HT-29 (cell line): ENCODE measurements around the gene IVL. TPM values are rescaled to one million over a fixed set of nuclear protein-coding genes. Genes with fewer than 3 reads are reported as not detected.
A peak's percentile ranks its signal among the peaks of the same experiment; 100 is the strongest.

Source experiments
- DNase-seq: peaks from one replicate; pipeline ENCODE4 v3.0.0-alpha.2; 2015; ENCODE audit warnings: low spot score
- total RNA-seq: library from RNA; depleted of rRNA; stranded (reverse); fragments of >200 nt; shearing (Covaris generic); gene quantifications from 2 replicates; pipeline ENCODE4 v1.2.3, GENCODE V29; 2014

IVL gene
- total RNA-seq, 1 experiment from 2014 or later = 2.2 TPM

GRCh38 chr1:152888126-152888525 lies 20.2 kb upstream of the IVL start:
- DNase-seq = no peak

DNA sequence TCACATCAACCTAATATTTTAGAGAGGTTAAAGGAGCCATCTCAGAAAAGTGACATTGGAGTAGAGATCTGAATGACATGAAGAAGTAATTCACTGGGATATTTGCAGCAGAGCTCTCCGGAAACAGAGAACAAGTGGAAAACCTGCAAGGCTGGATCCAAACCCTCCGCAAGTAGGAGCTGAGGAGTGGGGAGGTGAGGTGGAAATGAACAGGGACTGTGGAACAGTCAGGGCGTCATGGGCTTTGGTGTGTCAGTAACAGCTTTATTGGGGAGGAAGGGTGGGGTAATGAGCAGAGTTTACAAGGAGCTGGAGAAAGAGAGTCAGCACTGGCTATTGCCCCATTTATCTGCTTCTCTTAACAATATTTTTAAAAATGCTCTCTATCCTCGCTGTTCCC lies 9.3 kb upstream of the IVL start:
- no peak for DNase-seq

DNA sequence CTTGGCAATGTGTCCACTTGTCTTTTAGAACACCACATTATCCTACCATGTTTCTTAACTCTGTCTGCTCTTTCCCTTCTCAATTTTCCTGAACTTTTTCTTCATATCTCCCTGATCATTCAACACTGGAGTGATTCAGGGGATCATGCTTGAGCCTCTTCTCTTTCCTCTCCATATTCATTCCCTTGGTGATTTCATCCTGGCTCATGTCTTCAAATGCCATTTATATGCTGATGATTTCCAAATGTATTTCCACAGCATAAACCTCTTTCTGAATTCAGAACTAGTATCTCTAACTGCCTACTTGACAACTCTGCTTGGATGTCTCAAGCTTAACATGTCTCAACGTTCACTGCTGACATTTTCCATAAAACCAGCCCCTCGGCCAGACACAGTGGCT lies 8.5 kb upstream of the IVL start:
- DNase-seq = no peak

DNA sequence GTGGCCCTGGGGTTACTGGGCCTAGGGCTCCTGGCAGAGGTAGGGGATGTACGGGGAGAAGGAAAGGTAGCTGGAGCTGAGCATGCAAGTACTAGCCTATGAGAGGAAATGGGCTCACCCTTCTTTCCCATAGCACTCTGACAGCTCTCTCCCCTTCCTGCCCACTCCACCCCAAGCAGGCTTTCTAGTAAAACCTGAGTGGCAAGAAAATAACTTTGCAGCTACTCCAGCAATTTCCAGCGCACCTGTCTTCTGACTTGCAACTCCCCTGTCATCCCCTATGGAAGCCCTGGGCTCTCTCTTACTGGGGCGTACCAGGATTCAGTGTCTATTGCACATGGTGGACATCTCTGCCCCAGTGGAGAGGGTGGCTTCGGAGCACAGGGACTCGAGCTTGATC lies 6.7 kb upstream of the IVL start:
- DNase-seq = peak; percentile 7

DNA sequence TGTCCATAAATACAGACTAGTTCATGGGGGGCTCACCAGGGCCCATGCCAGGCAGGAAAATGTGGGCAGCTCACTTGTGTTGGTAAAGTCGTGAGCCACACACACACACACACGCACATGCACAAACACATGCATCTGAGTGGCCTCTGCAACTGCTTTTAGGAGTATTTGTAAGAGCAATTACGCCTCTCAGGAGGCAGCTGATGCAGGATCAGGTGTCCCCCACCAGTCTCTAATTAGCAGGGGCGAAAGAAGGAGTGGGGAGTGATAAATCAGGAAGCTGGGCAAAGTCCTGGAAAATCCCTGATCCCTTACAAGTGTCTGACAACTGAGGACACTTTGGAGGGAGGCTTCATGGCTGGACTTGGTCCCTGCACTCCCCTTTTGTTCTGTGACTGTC lies 5.7 kb upstream of the IVL start:
- no peak for DNase-seq

DNA sequence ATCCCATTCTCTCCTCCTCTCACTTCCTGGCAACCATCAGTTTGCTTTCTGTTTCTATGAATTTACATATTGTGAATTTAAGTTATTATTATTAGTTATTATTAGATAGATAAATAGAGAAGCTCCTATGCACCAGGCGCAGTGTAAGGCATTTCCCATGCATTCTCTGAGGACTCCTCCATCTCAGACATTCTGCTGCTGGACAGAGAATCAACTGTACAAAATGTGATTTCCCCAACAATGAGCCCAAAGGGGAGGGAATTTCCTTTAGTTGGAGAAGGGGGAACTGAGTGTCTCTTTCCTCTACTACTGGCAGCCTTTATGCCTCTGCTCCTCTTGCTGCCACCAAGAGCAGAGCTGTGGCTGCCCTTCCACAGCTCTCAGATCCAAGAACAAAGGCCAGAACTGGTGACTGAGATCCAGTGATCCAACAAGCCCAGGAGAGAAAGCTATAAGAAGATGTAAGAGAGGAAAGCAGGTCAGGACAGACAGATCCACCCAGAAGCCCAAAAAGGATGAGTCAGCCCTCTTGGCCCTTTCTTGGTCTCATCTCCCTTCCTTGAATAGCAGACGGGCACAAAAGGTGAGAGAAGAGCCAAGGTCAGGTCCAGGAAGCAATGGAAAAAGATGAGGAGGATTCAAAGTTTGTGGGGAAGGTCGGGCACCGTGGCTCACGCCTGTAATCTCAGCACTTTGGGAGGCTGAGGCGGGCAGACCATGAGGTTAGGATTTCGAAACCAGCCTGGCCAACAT lies 3.5 kb upstream of the IVL start:
- DNase-seq = no peak

DNA sequence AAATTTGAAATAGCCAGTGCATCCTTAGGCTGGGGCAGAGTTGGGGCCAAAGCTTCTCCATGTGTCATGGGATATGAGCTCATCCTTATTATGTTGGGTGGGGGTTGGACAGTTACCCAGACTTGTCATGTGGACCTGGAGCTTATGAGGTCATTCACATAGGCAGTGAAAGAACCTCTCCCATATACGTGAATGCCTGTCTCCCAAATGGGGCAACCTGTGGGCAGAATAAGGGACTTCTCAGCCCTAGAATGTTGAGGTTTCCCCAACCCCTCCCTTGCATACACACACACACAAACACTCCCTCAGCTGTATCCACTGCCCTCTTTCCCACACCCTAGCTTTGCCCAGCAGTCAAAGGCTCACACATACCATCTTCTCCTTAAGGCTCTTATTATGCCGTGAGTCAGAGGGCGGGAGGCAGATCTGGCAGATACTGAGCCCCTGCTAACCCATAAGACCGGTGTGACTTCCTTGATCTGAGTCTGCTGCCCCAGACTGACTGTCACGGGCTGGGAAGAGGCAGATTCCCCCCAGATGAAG lies 2.3 kb upstream of the IVL start:
- DNase-seq = peak; percentile 77

- no peak for DNase-seq
Observed at GRCh38 chr1:152909206-152909605, 860 bp downstream of the IVL start.

DNA sequence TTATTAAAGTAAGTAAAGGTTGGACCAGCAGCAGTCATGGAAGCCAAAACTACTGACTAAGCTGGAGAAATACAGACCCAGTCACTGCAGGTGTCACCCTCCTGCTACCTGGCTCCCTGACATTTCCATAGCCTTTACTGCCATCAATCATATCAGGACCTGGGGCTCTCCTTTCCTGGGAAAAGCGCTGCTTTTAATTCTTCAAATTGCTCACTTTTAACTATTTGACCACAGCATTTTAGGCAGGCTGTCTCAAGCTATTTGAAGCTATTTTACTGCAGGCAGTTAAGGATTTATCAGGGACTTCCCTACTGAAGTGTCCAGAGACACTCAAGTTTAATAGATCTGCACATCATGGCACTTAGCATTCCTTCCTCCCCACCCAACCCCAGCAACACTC lies 4.1 kb downstream of the IVL start:
- peak; percentile 35 for DNase-seq

DNA sequence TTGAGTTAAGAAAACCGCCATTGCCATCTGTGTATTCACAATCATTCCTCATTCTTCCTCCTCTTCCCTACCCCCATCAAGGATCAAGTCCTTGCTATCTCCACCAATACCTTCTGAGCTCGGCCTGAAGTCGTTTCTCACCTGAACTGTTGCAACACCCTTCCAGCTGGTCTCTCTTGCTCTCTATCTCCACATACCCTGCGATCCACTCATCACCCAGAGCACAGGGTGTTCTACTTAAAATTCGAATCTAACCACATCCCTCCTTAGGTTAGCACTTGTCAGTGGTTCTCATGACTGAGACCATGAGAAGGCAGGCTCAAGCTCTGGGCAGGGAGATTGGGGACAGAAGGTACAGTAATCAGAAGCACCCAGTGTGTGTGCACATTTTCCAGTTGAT lies 4.6 kb downstream of the IVL start:
- DNase-seq = no peak

DNA sequence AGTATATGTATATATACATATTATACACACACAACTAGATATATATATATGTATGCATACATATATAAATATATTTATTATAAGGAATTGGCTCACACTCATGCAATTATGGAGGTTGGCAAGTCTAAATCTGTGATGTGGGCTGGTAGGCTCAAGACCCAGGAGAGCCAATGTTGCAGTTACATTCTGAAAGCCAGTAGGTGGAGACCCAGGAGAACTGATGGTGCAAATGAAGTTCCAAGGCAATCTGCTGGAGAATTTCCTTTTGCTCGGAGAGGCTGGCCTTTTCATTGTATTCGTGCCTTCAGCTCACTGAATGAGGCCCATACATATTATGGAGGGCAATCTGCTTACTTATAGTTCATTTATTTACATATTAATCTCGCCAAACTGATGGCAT lies 9.4 kb downstream of the IVL start:
- peak; percentile 50 for DNase-seq

DNA sequence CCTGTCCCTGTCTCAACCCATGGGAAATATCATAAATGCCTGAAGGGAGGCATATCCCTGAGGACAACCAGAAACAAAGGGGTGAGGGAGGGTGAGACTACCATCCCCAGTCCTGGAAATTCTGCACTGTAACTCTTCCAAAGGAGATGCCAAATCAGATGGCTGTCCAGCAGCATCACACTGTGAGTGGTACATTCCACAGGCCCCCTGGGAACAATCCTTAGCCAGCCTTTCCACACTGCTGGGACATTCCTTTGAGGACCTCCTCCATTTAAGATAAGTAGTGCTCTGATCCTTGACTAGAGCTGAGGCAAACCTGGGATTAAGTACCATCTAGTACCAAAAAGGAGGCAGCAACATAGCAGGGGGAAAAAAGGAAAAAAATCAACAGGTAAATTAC lies 10.7 kb downstream of the IVL start:
- no peak for DNase-seq

GRCh38 chr1:152924191-152924590 lies 15.8 kb downstream of the IVL start:
- no peak for DNase-seq

GRCh38 chr1:152926091-152926490 lies 17.7 kb downstream of the IVL start:
- peak; percentile 66 for DNase-seq

DNA sequence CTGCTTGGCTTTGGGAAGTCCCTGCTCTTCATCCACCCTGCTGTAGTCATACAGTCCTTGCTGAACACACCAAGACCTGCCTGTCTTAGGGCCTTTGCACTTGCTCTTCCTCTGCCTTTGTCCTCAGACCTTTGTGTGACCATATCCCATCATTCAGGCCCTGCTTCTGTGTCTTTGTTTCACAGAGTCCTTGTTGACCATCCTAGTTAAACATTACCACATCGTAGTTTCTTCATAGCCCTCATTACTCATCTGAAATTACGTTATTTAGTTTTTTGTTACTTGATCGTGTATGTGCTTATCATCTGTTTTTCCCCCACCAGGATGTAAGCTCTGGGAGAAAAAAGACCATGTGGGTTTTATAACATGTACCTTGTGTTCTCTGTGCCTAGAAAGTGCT lies 20.3 kb downstream of the IVL start:
- no peak for DNase-seq

DNA sequence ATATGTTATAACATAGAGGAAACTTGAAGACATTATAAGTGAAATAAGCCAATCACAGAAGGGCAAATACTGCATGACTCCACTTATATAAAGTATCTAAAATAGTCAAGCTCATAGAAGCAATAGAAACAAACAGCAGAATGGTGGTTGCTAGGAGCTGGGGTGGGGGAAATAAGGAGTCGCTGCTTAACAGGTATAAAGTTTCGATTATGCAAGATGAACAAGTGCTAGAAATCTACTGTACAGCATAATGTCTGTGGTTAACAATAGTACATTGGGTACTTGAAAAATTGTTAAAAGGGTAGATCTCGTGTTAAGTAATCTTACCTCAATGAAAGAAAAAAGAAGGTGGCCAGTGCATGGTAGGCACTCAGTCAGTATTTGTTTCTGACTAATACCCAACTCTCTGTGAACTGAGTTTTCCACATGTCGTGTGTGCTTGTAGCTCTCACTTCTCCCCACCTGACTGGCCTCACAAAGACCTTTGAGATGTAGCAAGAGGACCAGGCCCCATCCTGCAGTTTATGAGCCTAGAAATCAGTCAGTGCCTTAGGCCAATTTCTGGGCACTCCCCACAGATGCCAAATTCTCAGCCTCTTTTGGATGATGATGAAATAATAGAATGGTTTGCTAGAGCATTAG lies 23.9 kb downstream of the IVL start:
- DNase-seq = no peak

DNA sequence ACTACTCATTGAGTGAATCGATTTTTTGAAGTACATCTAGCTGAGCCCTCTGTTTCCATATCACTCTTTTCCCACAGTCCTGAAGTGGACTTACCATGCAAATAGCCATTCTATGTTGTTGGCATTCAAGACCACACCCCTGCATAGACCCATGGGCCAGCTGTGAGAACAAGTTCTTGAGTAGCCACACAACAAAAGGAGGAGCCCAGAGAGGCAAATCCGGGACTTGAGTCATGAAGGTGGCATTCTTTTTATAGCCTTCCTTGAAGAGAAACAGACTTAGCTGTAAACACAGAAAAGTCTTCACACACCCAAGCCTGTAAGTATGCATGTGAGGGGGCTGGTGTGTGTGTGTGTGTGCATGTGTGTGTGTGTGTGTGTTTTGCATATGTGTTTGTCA lies 24.9 kb downstream of the IVL start:
- DNase-seq = no peak

- DNase-seq = no peak
Observed at GRCh38 chr1:152940614-152941013, 32.3 kb downstream of the IVL start.

GRCh38 chr1:152941037-152941711 lies 32.8 kb downstream of the IVL start:
- no peak for DNase-seq

GRCh38 chr1:152942161-152942560 lies 33.8 kb downstream of the IVL start:
- no peak for DNase-seq

- DNase-seq = no peak
Observed at GRCh38 chr1:152946248-152946647, 37.9 kb downstream of the IVL start.

- DNase-seq = no peak
Observed at GRCh38 chr1:152946651-152947256, 38.4 kb downstream of the IVL start, which contains the start of gene SPRR5. Gene SPRR5 (plus strand): TSS chr1:152947206. CDS start chr1:152948555, 1,349 bp downstream.
